Activated CD4-positive, CD25-positive, alpha-beta regulatory T cell treated with anti-CD3 and anti-CD28 coated beads, Interleukin-2, amount 50 U/mL, for 24 hours (primary cell): ENCODE measurements around the gene AHDC1.

Source experiments
- ATAC-seq, 2 donors: fragments of 150-1000 bp; cut with Tn5 transposase; one replicate each; pipeline ENCODE4 v1.10.0; 2021; ENCODE audit warnings: mild to moderate bottlenecking in 1 of 2, moderate library complexity in 1 of 2

AHDC1 gene

DNA sequence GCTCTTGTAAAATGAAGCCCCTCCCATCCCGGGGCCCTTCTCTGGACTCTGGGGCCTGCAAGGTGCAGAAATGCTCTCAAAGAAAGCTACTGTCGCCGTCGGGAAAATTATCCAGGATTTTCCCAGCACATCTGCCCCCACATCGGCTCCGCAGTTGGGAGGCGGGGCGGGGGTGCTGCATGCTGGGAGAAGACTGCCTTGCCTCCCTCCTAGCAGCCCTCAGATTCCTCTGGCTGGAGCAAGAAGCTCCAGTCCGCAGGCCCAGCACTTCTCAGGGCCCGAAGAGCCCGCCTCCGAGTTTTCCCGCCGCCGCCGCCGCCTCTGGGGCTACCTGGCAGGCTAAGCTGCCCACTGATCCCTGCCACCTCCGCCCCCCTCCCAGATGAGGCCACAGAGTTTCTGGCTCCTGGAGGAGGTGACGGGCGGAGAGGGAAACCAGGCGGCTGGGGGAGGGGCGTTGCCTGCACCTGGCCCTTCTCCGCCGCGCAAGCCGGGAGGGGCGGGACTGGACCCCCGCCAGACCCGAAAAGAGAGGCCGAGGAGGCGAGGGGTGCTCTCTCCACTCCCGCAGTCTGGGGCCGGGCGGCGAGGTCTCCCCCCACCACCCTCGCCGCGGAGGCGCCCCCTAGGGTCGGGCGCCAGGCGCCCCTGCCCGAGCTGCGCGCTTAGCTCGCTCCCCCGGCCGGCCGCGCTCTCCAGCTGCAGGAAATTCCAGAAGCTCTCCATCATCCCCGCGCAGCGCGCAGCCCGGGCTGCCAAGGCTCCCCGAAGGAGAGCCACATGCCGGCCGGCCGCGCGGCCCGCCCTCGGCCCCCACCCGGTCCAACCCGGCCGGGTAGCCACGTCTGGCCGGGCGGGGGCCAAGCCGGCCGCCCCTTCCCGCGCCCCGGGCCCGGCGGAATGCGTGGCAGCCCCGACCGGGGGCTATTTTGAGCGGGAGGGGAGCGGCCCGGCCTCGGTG, 28.8 kb downstream of the AHDC1 start:
- ATAC-seq, result peak in 1 of 2 donors; percentile 18

DNA sequence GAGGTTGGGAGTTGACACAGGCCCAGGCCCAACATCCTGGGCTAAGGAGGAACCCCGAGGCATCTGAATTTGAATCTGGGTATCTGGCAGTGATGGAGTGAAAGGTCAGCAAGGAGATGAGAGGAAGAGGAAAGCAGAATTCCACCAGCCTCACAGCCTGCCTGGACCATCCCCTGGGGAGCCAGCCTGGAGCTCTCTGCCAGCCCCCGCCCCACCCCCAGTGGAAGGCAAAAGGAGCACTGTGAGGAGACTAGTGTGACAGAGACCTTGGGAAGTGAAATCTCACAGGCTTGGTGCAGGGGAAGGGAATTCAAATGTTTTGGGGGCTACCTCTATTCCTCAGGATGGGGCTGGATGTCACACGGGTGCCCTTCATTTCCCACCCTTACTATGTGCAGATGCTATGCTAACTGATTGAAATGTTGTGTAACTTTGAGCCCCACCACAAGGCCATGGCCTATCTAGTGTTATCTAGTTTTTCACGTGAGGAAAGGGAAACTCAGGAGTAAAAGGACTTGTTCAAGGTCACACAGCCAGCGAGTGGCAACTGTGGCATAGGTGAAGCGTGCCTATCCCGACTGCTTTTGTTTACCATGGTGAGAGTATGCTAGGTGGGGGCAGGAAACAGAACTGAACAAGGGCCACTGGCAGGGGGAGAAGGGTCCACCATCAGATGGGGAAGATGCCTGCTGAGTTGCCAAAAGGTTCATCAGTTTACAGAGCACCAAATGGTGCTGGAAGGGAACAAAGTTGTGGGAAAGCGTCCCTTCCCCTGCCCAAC, 29.8 kb downstream of the AHDC1 start:
- no peak for ATAC-seq

DNA sequence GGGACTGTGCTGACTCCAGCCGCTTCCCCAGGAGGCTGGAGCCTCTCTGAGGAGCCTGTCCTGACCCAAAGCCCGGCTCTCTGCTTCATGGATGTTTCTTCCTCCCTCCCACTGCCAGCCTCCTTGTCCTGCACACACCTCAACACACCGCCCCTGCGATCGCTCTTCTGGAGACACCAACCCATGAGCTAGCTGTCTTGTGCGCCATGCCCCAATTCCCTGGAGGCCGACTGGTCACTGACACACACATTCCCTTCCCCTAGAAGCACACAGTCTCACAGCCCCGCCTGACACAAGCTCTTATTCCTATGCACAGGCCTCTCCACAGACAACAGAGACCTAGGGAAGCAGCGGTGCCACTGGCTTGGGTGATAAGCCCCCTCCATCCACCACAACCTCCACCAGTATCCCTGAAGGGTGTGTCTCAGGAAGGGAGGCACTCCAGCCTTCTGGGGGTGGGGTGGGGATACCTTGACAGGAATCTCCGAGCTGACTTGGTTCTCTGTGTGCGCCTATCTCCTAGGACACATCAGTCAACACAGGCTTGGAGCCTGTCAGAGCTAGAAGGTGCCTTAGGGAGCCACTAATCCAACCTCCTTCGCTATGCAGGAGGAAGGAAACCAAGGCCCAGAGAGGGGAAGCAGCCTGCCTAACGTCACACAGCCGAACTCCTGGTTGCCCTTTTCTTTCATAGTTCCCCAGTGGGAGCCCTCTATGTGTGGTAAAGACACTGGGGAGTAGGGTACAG, 31.1 kb downstream of the AHDC1 start:
- no peak for ATAC-seq

DNA sequence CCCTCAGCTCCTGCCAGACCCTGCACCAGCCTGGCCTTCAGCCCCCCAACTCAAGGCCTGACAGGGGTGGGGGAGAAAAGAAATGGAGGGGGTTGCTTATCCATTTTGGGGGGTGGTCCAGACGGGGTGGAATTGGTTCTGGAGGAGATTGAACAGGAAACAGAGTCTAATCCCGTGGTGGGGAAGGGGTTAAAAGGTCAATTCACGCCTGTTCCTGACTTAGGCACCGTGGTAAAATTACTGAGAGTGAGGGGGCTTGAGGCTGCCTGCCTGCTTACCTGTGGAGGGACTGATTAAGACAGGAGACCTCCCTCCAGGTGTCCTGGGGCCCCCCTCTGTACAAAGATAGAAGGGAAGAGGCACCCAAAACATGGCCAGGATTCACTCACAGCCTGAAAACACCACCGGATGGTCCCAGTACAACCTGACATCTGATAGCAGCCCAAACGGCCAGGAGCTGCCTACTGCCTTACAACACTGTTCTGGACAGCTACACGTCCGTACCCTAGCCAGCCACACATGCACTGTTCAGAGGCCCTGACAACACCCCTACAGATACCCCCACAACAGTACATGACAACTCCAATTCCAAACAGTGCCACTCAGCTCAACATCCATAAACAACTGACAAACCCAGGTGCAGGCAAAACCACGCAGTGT, 31.8 kb downstream of the AHDC1 start:
- ATAC-seq, result no peak

DNA sequence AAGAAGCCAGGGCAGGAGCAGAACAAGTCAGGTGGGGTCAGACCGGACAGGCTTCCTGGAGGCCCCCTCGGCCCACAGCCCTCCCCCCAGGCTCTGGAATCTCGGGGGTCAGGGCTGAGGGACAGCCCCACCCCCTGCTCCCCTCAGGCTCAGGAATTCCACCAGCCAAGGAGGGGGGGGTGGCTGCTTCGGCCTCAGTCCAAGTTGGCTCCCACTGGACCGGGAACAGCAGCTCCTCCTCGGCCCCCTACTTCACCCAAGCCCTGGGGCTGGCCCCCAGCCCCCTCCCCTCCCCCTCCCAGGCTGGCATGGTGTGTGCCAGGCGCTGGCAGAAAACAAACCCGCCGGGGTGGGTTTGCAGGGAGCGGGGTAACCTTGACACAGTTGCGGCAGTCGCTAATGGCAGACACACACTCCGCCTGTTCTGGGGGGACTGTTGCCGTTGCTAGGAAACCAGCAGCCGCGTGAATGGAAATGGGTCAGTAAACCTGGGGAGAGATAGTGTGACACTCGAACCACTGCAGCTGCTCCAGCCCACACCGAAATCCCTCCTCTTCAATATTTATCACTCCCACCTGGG, 32.4 kb downstream of the AHDC1 start:
- no peak for ATAC-seq

DNA sequence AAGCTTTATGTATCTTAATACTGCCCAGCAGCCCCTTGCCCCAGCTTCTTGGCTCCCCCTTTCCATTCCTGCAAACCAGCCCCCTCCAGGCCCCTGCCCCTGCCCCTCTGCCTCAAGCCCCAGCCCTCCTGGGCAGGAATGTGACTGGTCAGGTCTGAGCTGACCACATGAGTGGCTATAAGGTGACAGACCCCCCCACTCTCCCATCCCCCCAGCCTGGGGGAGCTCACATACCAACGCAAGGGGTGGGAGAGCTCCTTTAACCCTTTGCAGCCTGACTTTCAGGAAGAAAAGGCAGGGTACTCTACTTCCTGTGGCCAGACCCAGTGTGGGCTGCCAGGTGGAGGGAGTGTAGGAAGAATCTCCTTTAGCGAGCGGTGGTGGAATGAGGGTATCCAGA, 33.2 kb downstream of the AHDC1 start:
- no peak for ATAC-seq

DNA sequence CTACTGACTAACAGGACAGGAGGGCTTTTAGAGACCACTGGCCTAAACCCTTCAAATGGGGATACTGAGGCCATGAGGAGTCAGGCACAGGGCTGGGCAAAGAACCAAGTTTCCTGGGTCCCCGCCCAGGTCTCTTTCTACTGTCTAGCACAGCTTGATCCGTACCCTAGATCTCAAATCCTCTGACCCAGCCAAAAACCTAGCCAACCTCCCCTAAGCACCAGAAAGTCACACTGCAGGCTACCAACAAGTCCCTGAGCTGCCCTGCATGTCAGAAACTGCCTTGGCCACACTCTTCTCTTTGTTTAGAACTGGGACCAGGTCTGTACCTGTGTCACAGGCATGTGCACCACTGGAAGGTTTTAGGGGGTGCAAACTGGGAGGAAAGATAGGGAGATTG, 33.6 kb downstream of the AHDC1 start:
- ATAC-seq, result no peak

DNA sequence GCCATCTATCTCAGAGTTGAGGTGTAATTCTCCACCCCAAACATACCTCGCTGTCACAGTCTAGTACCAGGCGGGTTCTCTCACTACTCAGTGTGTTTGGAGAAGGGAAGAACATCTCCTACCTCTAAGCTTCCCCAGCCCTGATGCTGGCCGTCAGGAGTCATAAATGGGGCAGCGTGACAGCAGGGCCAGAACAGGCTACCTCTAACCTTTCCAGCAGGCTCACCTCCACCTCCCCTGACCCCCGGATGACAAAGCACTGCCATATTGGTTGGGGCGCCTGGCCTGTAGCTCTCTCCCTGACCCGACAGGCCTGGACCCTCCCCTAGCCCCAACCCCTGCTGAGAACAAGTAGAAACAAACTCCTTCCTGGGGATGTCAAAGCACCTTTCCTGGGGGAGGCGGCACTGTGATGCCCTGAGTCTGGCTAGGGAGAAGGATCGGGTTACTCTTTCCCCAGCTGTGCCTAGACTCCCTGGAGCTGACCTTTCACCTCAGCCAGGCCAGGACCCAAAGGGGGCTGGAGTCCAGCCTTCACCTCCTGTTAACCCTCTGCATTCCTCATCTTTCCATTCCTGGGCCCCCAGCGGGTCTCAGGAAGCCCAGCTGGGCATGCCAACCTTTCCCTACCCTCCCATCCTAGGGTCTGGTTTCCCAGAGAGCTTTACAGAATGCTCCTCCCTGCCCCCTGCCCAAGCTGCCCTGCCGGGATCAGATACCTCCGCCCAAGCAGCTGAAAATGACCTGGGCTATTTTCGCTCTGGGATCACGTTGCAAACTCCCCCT, 34.2 kb downstream of the AHDC1 start:
- no peak for ATAC-seq

DNA sequence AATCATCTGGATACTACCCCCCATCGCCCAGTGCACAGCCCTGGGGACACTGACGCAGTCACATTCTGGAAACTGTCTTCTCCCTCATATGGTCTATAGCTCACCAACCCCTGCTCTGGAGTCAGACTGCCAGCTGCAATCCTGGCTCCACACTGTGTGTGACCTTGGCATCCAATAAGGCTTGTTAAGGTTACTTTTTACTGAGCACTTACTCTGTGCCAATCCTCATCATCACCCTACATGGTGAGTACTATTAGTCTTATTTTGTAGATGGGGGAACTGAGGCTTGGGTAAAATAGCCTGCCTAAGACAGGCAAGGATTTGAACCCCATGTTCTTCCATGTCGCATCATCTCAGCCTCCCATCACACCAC, 34.9 kb downstream of the AHDC1 start:
- no peak for ATAC-seq

DNA sequence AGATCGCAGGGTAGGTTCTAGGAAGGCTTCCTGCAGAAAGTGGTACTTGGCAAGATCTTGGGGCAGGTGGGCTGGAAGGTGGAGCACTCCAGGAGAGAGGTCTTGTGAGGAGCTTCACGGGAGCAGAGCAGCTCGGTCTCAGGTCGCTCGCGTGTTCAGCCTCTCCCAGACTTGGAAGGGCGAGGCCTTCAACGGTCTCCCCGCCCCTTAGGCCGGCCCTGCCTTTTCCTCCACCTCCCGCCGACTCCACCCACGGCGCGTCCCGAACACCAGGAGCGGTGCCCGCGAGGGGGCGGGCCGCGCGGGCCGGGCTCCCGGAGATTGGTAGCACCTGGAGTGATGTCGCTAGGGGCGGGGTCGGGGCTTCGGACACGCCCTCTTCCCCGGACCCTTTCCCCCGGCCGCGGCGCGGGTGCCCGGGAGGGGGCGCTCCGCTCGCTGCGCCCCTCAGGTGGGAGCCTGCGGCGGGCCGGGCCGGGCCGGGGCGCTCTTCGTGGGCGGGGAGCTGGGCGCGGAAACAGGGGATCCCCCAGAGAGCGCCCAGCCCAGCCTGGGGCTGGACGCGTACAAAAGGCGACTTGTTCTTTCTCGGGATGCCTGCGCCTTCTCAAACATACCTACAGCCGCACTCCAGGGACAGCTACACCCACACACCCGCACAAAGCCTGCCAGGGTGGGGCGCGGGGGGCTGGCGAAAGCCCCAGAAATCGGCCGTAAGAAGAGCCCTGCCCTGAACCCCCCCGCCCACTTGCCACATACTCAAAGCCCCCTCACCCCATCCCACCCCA, 35.5 kb downstream of the AHDC1 start:
- peak; percentile 94 to 97 for ATAC-seq

DNA sequence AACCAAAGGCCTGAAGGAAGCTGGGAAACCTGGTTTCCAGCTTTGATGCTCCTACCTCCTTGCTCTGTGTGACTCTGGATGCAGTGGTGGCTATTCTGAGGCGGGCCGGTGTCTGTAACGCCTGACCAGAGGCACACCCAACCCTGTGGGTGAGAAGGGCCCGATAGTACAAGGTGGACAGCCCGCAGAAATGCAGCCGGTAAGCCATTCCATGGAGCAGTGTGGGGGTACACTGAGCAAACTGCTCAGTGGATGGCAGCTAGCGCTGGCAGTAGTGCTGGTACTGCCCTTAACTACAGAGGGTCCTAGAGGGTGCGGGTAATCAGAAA, 36.0 kb downstream of the AHDC1 start:
- peak in 1 of 2 donors; percentile 2 for ATAC-seq

DNA sequence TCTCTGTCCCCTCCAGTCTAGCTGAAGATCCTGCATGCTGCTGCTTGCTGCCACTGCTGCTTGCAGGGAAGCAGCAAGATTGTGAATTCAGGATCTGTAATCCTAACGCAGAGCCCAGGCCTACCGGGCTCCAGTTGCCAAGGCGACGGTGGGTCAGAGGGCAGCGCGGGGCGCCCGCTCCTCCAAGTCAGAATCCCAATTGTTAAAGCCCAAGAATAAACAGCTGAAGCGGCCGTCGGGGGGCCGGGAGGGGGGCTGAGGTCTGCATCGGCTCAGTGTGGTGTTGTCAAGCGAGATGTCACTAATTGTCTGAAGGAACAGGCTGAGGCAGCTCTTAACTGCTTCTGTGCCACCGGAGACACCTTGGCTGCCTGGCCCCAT, 36.8 kb downstream of the AHDC1 start:
- ATAC-seq, result no peak

DNA sequence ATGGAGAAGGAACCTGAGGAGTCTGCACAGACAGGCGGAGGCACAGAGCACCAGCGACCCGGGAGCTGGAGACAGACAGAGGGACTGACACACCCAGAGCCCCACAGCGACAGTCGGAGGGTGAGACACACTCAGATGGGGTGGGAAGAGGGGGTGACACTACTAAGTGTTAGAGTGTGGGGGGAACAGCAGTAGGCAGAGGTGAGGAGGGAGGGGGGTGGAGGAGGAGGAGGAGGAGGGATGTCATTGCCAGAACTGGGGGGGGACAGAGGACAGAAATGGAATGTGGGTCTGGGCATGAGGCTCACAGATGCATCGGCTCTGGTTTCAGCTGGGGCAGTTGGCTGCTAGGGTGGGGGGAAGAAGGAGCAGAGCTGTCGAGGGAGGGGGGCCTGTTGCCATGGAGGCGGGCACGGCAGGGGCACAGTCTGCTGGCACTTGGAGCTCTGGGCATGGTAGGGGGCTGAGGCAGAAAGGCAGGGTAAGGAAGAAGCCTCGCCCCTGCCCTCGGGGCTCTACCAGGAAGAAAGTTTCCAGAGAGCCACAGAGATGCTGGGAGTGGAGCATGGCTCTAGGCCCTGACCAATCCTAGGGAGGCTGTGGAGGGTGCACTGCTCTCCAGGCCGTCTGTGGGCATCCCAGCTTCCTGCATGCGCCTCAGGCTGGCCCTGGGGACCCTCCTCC, 37.3 kb downstream of the AHDC1 start:
- no peak for ATAC-seq

DNA sequence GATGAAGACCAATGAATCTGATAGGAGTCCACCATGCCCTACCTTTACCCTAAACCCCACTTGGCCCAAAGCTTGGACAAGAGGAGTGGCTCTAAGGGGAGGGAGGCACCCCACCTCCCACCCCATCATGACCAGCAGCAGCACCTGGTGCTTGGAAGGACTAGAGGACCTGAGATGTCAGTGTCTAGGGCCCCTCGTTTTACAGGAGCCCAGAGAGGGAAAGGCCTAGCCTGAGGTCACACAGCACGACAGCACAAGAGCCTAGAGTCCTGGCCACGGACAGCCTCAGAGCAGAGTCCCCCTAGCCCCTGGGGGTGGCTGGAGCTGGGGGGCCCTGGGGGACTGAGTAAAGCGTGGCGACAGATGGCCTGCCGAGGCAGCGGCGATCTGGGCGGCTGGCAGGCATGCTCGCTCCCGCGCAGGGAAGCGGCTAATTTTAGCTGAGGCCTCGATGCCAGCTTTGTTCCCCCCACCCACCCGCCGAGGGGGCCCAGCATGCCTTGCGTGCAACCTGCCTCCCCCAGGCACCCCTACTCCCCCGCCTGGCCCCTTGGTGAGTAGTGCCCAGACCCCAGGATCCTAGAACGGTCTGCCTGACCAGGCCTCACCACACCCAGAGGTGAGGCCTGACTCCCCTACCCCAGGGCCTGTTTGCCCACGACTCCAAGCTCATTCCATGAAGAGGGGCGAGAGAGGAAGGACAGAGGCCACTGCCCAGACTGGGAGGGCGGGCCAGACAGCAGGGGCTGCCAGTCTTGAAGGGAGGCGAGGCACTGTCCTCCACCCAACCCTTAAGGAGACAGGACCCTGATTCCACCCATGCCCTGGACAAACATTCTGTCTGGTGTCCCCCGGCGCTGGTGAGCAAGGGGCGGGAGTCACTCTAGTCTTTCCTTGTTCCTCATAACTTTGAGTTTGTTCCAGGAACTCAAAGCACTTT, 39.0 kb downstream of the AHDC1 start:
- ATAC-seq, result no peak

DNA sequence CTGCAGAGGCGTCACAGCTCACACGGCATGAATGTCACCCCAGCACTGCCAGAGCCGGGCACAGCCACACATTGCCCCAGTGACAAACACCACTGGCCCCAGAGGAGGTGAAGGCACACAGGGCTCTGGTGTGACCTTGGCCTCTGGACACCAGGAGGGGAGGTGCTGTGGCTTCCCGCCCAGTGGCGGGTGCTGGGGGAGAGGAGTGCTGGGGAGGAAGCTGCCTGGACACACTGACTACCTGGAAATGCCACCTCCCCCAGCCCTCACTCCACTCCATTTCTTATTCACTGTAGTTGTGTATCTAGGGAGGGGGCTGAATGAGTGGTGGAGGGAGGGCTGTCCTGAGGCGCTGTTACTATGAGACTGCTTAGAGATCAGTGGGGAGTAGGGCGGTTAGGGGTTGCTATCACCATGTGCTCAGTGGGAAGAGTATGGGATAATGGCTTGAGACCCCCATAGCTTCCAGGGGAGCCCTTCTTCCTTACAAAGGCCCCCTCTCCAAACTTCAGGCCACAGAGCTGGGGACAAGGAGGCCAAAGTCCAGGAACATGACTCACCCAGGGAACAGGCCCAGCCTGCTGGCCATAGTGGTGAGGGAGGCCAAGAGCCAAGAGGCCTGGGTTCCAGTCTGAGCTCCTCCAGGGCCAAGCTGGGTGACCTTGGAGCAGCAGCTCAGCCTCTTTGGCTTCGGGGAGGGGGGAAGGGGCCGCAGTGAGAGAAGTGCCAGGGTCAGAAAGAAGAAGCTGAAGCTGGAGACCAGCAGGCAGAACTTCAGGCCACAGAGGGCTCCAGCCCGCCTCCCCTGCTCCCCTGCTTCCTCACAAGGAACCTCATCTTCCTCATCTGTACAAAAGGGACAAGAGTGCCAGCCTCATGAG, 40.1 kb downstream of the AHDC1 start:
- ATAC-seq, result no peak

DNA sequence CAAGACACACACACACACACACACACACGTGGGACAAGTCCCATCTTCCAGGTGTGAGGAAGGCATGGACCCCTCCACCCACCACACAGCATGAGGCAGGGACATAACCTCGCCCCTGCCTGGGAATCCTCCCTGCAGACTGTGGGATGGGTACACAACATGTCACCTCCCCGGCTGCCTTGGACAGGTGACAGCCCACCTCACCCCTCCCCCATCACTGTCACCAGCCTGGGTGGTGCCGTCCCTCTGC, 40.7 kb downstream of the AHDC1 start:
- ATAC-seq, result no peak

DNA sequence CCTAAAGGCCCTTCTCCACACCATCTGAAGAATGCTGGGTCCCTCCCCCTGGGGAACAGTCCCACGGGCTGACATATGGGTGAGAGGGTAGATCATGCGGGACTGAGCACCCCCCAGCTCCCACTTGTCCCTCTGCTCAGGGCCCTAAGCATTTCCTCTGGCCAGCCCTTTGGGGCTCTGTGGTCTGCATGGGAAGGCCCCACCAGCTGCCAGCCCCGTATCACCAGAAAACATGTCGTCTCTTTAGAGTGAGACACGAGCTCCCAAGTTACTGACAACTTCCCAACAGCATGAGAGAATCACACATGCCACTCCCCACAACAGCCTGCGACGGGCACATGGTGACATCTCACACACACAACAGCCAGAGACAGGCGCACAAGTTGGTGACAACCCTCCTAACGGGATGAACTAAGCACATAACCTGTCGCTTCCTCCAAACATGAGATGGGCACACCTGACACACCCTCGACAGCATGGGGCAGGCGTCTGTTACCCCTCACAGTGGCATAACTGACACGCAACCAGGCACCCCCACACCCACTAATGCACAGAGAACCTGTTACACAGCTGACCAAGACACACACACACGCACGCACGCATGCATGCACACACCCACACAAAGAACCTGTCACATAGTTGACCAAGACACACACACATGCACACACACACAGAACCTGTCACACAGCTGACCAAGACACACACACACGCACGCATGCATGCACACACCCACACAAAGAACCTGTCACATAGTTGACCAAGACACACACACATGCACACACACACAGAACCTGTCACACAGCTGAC, 41.2 kb downstream of the AHDC1 start:
- no peak for ATAC-seq
